K562 (cell line): ENCODE data around the gene STK11. TPM values are rescaled to one million over a fixed set of nuclear protein-coding genes. Genes with fewer than 3 reads are reported as not detected.
A peak's percentile ranks its signal among the peaks of the same experiment; 100 is the strongest.

Experiments
- ATAC-seq: fragments of 200-7000 bp; cut with Tn5 transposase; 3 replicates; pipeline ENCODE4 v1.9.1; 2020; ENCODE audit warnings: moderate library complexity
- BruUV-seq: library from RNA; stranded (reverse); fragments of 400-500 nt; replicated peaks from 2 replicates; lab custom pipeline; 2021; lab: Mats Ljungman, UMichigan
- CTCF ChIA-PET: fragments of 300-600 bp; formaldehyde crosslinking; extraction: SDS; loops from one replicate; lab custom pipeline; 2021; ENCODE audit warnings: low intra/inter-chr PET ratio; lab: Yijun Ruan, JAX
- POLR2A ChIA-PET: fragments of 300-600, 350-650 bp; sonication (Branson Sonifier 250); formaldehyde crosslinking; extraction: SDS; loops from one replicate; lab custom pipeline; 2021; ENCODE audit warnings: antibody characterized with exemption, inconsistent platforms; lab: Yijun Ruan, JAX
- DNase-seq, 4 experiments: peaks; one replicate each; pipeline versions ENCODE4 v3.0.0 to v3.0.0-alpha.2; 2011 to 2018; ENCODE audit warnings: low spot score in 3 of 4, mixed read lengths in 3 of 4; ENCODE audit errors: extremely low read depth in 1 of 4
- FAIRE-seq: peaks from 2 replicates; lab custom pipeline; 2011; peaks lifted over from hg19 to GRCh38; lab: Jason Lieb, UNC
- H2AFZ ChIP-seq: 2 replicates; pipeline ENCODE4 v1.6.0; 2011; ENCODE audit warnings: low read depth, low read length, control low read depth, inconsistent platforms
- H3K27ac ChIP-seq: fragments of 200-600 bp; 3 replicates; pipeline ENCODE4 v1.8.0; 2011; ENCODE audit warnings: low read depth, mild to moderate bottlenecking, control low read depth, inconsistent platforms, low read length, moderate library complexity, mixed read lengths; ENCODE audit errors: extremely low read depth
- H3K27me3 ChIP-seq, 2 experiments: fragments of 300-600 bp in 1 of 2; 2 replicates in 1 of 2; 3 replicates in 1 of 2; pipeline versions ENCODE4 v1.6.0 to v1.8.0; 2011; ENCODE audit warnings: inconsistent platforms in 2 of 2, low read length in 2 of 2, mild to moderate bottlenecking in 1 of 2, mixed read lengths in 1 of 2, moderate library complexity in 1 of 2; ENCODE audit not compliant: control insufficient read depth in 2 of 2, insufficient read depth in 2 of 2
- H3K36me3 ChIP-seq: fragments of 300-600 bp; 3 replicates; pipeline ENCODE4 v1.8.0; 2011; ENCODE audit warnings: mild to moderate bottlenecking, low read length, inconsistent platforms; ENCODE audit not compliant: control insufficient read depth, insufficient read depth
- H3K4me1 ChIP-seq, 2 experiments: fragments of 200-600 bp in 1 of 2; replicated peaks in 1 of 2; 2 replicates in 1 of 2; 3 replicates in 1 of 2; pipeline versions ENCODE4 v1.5.1 to v1.8.0; 2011; ENCODE audit warnings: inconsistent platforms in 2 of 2, low read length in 2 of 2, mild to moderate bottlenecking in 1 of 2, mixed read lengths in 1 of 2, moderate library complexity in 1 of 2; ENCODE audit not compliant: control insufficient read depth in 2 of 2, insufficient read depth in 2 of 2
- H3K4me2 ChIP-seq: 2 replicates; pipeline ENCODE4 v1.6.1; 2011; ENCODE audit warnings: low read length, control low read depth, inconsistent platforms, mixed read lengths; ENCODE audit not compliant: insufficient read depth
- H3K4me3 ChIP-seq: fragments of 200-600 bp; sonication (generic), shearing (Covaris generic); 2 replicates; pipeline ENCODE4 v1.5.1; 2016; ENCODE audit warnings: control low read depth, inconsistent platforms
- H3K79me2 ChIP-seq: fragments of 200-600 bp; 3 replicates; pipeline ENCODE4 v1.8.0; 2011; ENCODE audit warnings: low read length, inconsistent platforms; ENCODE audit not compliant: control insufficient read depth, insufficient read depth
- H3K9ac ChIP-seq, 2 experiments: 2 replicates each; pipeline versions ENCODE4 v1.6.0 to v1.6.1; 2011; ENCODE audit warnings: low read depth in 2 of 2, low read length in 2 of 2, control low read depth in 1 of 2, inconsistent platforms in 1 of 2, mild to moderate bottlenecking in 1 of 2, mixed read lengths in 1 of 2; ENCODE audit not compliant: insufficient read depth in 1 of 2
- H3K9me1 ChIP-seq: one replicate; pipeline ENCODE4 v1.6.0; 2011; ENCODE audit warnings: inconsistent platforms, mild to moderate bottlenecking, low read length, moderate library complexity; ENCODE audit not compliant: control insufficient read depth, insufficient read depth
- H3K9me3 ChIP-seq: replicated peaks from 2 replicates; pipeline ENCODE4 v1.5.1; 2011; ENCODE audit warnings: low read depth, low read length, inconsistent platforms; ENCODE audit not compliant: control insufficient read depth, insufficient read depth
- H4K20me1 ChIP-seq: replicated peaks from 2 replicates; pipeline ENCODE4 v1.6.1; 2011; ENCODE audit warnings: low read length, inconsistent platforms, mixed read lengths; ENCODE audit not compliant: control insufficient read depth, insufficient read depth
- ADNP ChIP-seq: fragments of 200-800 bp; sonication (Bioruptor generic); IDR thresholded peaks from 2 replicates; pipeline ENCODE4 v1.6.1; 2016; ENCODE audit warnings: missing genetic modification characterization, missing compliant biosample characterization
- CXXC5 ChIP-seq: fragments of 250-450 bp; sonication (Bioruptor Pico); IDR thresholded peaks from 2 replicates; pipeline ENCODE4 v1.8.0; 2022; ENCODE audit warnings: inconsistent platforms, mild to moderate bottlenecking, moderate library complexity
- EGR1 ChIP-seq: fragments of 450-650 bp; conservative IDR thresholded peaks from 2 replicates; pipeline ENCODE4 v1.6.1; 2017; ENCODE audit warnings: mild to moderate bottlenecking
- ELF1 ChIP-seq: fragments of 200-800 bp; sonication (Bioruptor generic); IDR thresholded peaks from 2 replicates; pipeline ENCODE4 v1.6.1; 2016; ENCODE audit warnings: missing genetic modification characterization, missing compliant biosample characterization
- FOXJ2 ChIP-seq: fragments of 200-800 bp; sonication (Bioruptor generic); IDR thresholded peaks from 2 replicates; pipeline ENCODE4 v1.6.1; 2016; ENCODE audit warnings: missing genetic modification characterization, missing compliant biosample characterization
- GATAD2B ChIP-seq: fragments of 450-650 bp; IDR thresholded peaks from 2 replicates; pipeline ENCODE4 v1.6.1; 2017; ENCODE audit warnings: mild to moderate bottlenecking, borderline replicate concordance
- NEUROD1 ChIP-seq: fragments of 150-350 bp; IDR thresholded peaks from 2 replicates; pipeline ENCODE4 v1.6.1; 2014; ENCODE audit warnings: borderline replicate concordance, low read length, low read depth; ENCODE audit not compliant: partially characterized antibody
- PRPF4 ChIP-seq: fragments of 200-400 bp; formaldehyde crosslinking; IDR thresholded peaks from one replicate; pipeline ENCODE4 v1.6.1; 2017; ENCODE audit warnings: low read length, low read depth, mild to moderate bottlenecking; ENCODE audit not compliant: insufficient read depth, poor library complexity, severe bottlenecking
- RBBP5 ChIP-seq: fragments of 200-600 bp; sonication (generic); IDR thresholded peaks from 2 replicates; pipeline ENCODE4 v1.6.1; 2012; ENCODE audit warnings: borderline replicate concordance, mild to moderate bottlenecking, low read length, control low read depth, inconsistent platforms; ENCODE audit not compliant: insufficient read depth, poor library complexity, severe bottlenecking
- RBFOX2 ChIP-seq: fragments of 200-400 bp; formaldehyde crosslinking; IDR thresholded peaks from 2 replicates; pipeline ENCODE4 v1.6.1; 2017; ENCODE audit warnings: low read depth, mild to moderate bottlenecking, low read length, moderate library complexity
- SIN3B ChIP-seq: fragments of 450-650 bp; IDR thresholded peaks from 2 replicates; pipeline ENCODE4 v1.6.1; 2017; ENCODE audit warnings: low read depth, mild to moderate bottlenecking, moderate library complexity
- SRF ChIP-seq, 2 experiments: fragments of 250-450, 450-650 bp in 1 of 2; sonication (Bioruptor Pico) in 1 of 2; sonication (generic) in 1 of 2; formaldehyde crosslinking; IDR thresholded peaks; 2 replicates each; pipeline versions ENCODE4 v1.5.0 to v1.5.1; 2020 to 2022; ENCODE audit warnings: mild to moderate bottlenecking in 1 of 2, missing genetic modification reagents in 1 of 2
- TBP ChIP-seq: optimal IDR thresholded peaks from 2 replicates; pipeline ENCODE3; 2011; ENCODE audit warnings: low read depth, low read length, improper control_type of control experiment
- ZNF507 ChIP-seq: conservative IDR thresholded peaks from 2 replicates; pipeline ENCODE4 v1.6.1; 2017; ENCODE audit warnings: missing genetic modification characterization, missing compliant biosample characterization
- WGBS: fragments of 100-300 bp; shearing (Covaris generic); methylation state at CpG from one replicate; pipeline ENCODE4 v1.1.6; 2016; ENCODE audit warnings: low coverage, mixed read lengths; ENCODE audit not compliant: insufficient coverage; ENCODE audit errors: missing lambda C conversion rate; 5-methylcytosine and 5-hydroxymethylcytosine counted together
- in situ Hi-C: fragments of 300-500 bp; cut with MboI; formaldehyde crosslinking; loops from 4 replicates; pipeline ENCODE4 v1.15.0; 2018; ENCODE audit warnings: inconsistent platforms, mixed read lengths
- intact Hi-C: fragments of 100-400 bp; cut with micrococcal nuclease; formaldehyde crosslinking; loops from 2 replicates; pipeline ENCODE4 v1.14.2; 2022
- polyA plus RNA-seq, 8 experiments: library from polyadenylated mRNA; depleted of rRNA in 4 of 8; stranded (reverse) in 5 of 8; unstranded in 3 of 8; fragments of >200 nt; fragmentation: Nextera tagmentation in 2 of 8; fragmentation: Illumina TruSeq in 1 of 8; extraction: Ambion mirVana in 2 of 8; extraction: Trizol in 1 of 8; gene quantifications; 2 replicates each; pipeline versions ENCODE4 v1.2.1 to v1.2.3, GENCODE V29; 2011 to 2014; ENCODE audit warnings: inconsistent platforms in 1 of 8, missing spikeins in 1 of 8
- total RNA-seq, 7 experiments: library from RNA; depleted of rRNA in 6 of 7; stranded (reverse); fragments of >200 nt in 6 of 7; fragmentation: Illumina TruSeq in 2 of 7; extraction: Trizol in 2 of 7; gene quantifications; 2 replicates each; pipeline versions ENCODE4 v1.2.1 to v1.2.3, GENCODE V29; 2011 to 2021; ENCODE audit warnings: low replicate concordance in 1 of 7

STK11 gene
- total and polyA plus RNA-seq, 9 of the 15 experiments (the other 6 are each of a cell fraction or from before 2014, with no cell fraction given) = 0.15 to 96.5 (median 31.7) TPM

DNA sequence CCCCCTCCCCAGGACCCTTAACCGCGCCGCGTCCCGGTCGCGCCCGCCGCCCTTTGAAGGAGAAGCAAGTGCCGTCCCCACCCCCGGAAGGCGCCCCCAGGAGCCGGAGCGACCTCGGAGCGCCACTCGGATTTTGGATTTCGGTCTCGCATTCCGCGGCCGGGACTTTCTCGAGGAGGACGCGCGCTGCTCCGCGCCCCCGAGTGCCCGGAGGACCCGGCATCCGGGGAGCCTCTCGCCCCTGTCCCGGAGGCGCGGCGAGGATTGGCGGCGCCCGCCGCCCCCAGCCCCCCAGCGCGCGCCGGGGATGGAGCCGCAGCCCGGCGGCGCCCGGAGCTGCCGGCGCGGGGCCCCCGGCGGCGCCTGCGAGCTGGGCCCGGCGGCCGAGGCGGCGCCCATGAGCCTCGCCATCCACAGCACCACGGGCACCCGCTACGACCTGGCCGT, 44.4 kb downstream of the STK11 start (continued):
- TF ChIP-seq ELF1 (tag) (no peak; the same call in 1 of the 2 replicates), NEUROD1 (no peak)

DNA sequence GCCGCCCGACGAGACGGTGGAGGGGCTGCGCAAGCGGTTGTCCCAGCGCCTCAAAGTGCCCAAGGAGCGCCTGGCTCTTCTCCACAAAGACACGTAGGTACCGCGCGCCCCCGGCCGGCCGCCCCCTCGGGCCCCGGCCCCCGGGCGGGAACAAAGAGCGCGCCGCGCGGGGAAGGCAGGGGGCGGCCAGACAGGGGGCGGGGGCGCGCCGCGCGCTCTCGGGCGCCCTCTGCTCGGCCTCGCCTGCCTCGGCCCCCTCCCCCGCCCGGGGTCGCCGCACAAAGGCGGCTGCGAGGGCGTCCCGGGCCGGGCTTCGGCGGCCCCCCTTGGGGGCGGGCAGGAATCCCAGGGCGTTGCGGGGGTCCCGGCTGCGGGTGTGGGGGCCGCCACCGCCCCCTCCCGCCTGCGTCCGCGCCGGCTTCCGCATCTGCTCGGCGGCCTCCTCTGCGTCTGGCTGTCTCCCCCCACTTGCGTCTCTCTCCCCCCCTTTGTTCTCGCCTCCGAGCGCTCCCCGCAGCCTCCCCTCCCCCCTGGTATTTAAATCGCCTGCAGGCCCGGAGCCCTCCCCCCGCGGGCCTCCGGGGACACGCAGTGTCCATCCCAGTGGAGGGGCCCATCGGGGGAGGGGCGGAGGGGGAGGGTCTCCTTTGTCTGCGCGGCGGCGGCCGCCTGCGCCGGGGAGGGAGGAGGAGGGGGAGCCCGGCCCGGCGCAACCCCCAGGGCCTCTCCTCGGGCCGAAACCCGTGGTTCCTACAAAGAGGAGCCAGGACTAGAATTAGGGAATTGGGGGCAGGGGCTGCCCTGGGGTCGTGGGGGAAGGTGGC, 45.1 kb downstream of the STK11 start:
- H3K36me3 ChIP-seq = peaks cover 54% of the 10 kb centered on the region; the same call in 1 of the 3 replicates
- H3K9ac ChIP-seq = peak overlapping the region; percentile 79 to 96
- no peaks in the 10 kb centered on the region for H3K27me3 ChIP-seq
- H3K27ac ChIP-seq = peak overlapping the region; percentile 82
- intact Hi-C loops (no loop called here), in situ Hi-C loops (no loop called here)
- peaks cover 31 to 95% of the 10 kb centered on the region in 2 experiments for H3K4me1 ChIP-seq
- H2AFZ ChIP-seq = no peak overlapping the region
- ATAC-seq (peak; percentile 1), DNase-seq (peak in 3 of 4 experiments; percentile 57 to 88 (median 72)), FAIRE-seq (no peak)
- H3K9me3 ChIP-seq = no peaks in the 10 kb centered on the region
- BruUV-seq = no TSS peak
- H3K4me3 ChIP-seq = peak overlapping the region; percentile 93
- H3K9me1 ChIP-seq = no peaks in the 10 kb centered on the region
- peak overlapping the region; percentile 84 for H3K4me2 ChIP-seq
- 0% methylated on average over 3 of the region's 90 CpGs for WGBS
- ChIA-PET CTCF (interaction anchor here (0.7 kb wide), 1 partner anchor 161 kb away, joined by 6 read pairs; no protein-coding TSS in a partner anchor), POLR2A (interaction anchor here (0.6 to 7.8 kb wide), 5 partner anchors 16 to 341 kb away, joined by 3 to 88 read pairs (median 6); partner anchors contain the start of gene CIRBP)
- peaks cover 63% of the 10 kb centered on the region for H3K79me2 ChIP-seq
- H4K20me1 ChIP-seq = no peaks in the 10 kb centered on the region
- TF ChIP-seq RBBP5 (peak; percentile 43), SIN3B (peak; percentile 56; the same call in 1 of the 2 replicates), ZNF507 (tag) (no peak), SRF (CRISPR knock-in tag; IDR thresholded peaks at IDR 0.05) (no peak), NEUROD1 (peak; percentile 9), FOXJ2 (no peak; the same call in 1 of the 2 replicates), RBFOX2 (peak; percentile 49), EGR1 (peak; percentile 2; the same call in 1 of the 2 replicates), GATAD2B (peak; percentile 83; the same call in 1 of the 2 replicates), ADNP (tag) (no peak), CXXC5 (CRISPR knock-in tag) (peak; percentile 75), PRPF4 (peak; percentile 9), TBP (peak; percentile 13)
